Subcutaneous abdominal adipose tissue (tissue), 5 donors: ENCODE results near the gene PGM3.

ENCODE experiments used
- H3K27ac ChIP-seq: one replicate; pipeline ENCODE4 v1.7.0; 2013; ENCODE audit warnings: low read depth, mild to moderate bottlenecking, inconsistent platforms, low read length, moderate library complexity
- H3K27me3 ChIP-seq, 5 donors: one replicate each; pipeline ENCODE4 v1.7.0; 2013; ENCODE audit warnings: low read length in 5 of 5, inconsistent platforms in 1 of 5; ENCODE audit not compliant: control insufficient read depth in 5 of 5, insufficient read depth in 4 of 5
- H3K36me3 ChIP-seq, 5 donors: one replicate each; pipeline ENCODE4 v1.7.0; 2013; ENCODE audit warnings: low read length in 5 of 5; ENCODE audit not compliant: control insufficient read depth in 5 of 5, insufficient read depth in 5 of 5
- H3K4me1 ChIP-seq, 5 donors: one replicate each; pipeline ENCODE4 v1.7.0; 2013; ENCODE audit warnings: low read length in 5 of 5, mild to moderate bottlenecking in 3 of 5, moderate library complexity in 1 of 5; ENCODE audit not compliant: control insufficient read depth in 5 of 5, insufficient read depth in 5 of 5
- H3K4me3 ChIP-seq, 5 donors: one replicate each; pipeline ENCODE4 v1.7.0; 2013; ENCODE audit warnings: low read length in 5 of 5, low read depth in 1 of 5
- H3K9ac ChIP-seq, 5 donors: one replicate each; pipeline ENCODE4 v1.7.0; 2013; ENCODE audit warnings: low read length in 5 of 5, mild to moderate bottlenecking in 4 of 5, moderate library complexity in 3 of 5
- H3K9me3 ChIP-seq, 5 donors: one replicate each; pipeline ENCODE4 v1.7.0; 2013; ENCODE audit warnings: low read length in 5 of 5; ENCODE audit not compliant: control insufficient read depth in 5 of 5
- donor health status: healthy.
- donor health status: healthy.
- donor health status: healthy.
- donor health status: healthy.
- donor health status: healthy.

PGM3 gene

DNA sequence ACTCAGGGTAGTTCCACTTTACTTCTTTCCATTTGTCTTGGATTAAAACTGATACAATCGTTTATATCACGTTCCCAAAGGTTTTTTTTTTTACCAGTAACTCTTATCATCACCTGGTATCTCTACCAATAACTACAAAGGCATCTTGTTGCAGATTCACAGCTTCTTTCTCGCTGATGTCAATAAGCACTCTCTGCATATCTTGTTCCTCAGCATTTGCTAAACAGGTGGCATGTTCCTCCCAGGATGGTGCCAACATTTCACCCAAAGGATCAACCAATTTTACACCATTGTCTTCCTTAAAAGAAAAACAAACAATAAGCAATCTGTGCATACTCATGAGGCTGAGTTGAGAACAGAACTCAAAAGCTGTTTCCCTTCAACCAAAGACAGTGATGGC lies 4.6 kb downstream of the PGM3 start:
- Histone ChIP-seq H3K9ac (no peak overlapping the region), H3K9me3 (no peaks in the 10 kb centered on the region), H3K27ac (no peak overlapping the region), H3K4me3 (no peak overlapping the region), H3K36me3 (peaks cover 19 to 31% (median 23%) of the 10 kb centered on the region in 5 donors), H3K27me3 (no peaks in the 10 kb centered on the region), H3K4me1 (peaks cover 0 to 30% (median 16%) of the 10 kb centered on the region in 5 donors)

DNA sequence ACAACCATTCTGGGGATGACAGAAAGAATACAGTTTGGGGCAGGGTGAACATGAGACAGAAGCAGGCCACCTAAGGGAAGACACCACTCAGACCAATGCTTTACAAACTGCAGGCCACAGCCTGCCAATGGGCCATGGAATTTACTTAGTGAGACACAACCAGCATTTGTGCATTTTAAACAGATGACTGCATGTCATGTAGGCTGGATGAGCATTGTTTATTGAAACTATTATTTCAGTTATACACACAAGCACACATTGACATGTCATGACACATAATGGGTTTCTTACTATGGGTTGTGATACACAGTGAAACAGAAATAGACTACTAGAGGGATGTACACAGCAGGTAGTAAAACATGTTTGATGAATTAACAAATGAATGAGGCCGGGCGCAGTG lies 8.0 kb downstream of the PGM3 start:
- H3K36me3 ChIP-seq = peaks cover 44 to 57% (median 46%) of the 10 kb centered on the region in 5 donors
- peaks cover 0 to 8% (median 0%) of the 10 kb centered on the region in 5 donors for H3K4me1 ChIP-seq
- no peaks in the 10 kb centered on the region for H3K9me3 ChIP-seq
- H3K9ac ChIP-seq = no peak overlapping the region
- no peak overlapping the region for H3K4me3 ChIP-seq
- H3K27ac ChIP-seq = peak overlapping the region; percentile 76
- H3K27me3 ChIP-seq = no peaks in the 10 kb centered on the region

DNA sequence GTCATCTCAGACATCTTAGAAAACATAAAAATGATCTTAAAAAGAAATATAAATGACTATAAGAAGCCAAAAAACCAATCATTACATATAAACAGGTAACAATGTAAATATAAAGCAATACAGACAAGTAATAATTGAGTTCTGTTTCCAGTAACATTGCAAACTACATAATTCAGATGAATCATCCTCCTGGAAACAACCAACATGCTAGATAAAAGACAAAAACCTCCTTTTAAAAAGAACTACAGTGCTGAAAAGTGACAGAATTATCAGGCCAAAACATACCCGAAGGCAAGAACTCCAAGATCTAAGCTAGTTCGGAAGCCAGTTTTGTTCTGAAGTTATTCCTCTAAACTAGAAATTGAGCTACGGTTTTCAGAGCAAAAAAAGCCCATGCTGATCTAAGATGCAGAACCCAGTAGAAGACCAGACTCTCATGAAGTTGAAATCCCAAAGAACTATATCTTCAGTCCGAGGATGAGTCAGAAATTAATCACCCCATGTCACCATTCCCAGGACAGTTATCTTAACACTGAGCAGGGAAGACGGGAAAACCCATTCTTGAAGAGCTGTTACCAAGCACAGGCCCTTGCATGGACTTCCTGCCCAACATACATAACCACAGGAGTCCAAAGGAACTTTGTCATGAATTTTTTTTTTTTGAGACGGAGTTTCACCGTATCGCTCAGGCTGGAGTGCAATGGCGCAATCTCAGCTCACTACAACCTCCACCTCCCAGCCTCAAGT lies 9.8 kb downstream of the PGM3 start:
- H3K4me1 ChIP-seq = peaks cover 0 to 4% (median 0%) of the 10 kb centered on the region in 5 donors
- peaks cover 49 to 60% (median 52%) of the 10 kb centered on the region in 5 donors for H3K36me3 ChIP-seq
- H3K27ac ChIP-seq = peak overlapping the region; percentile 76
- no peak overlapping the region for H3K9ac ChIP-seq
- no peak overlapping the region for H3K4me3 ChIP-seq
- H3K9me3 ChIP-seq = no peaks in the 10 kb centered on the region
- no peaks in the 10 kb centered on the region for H3K27me3 ChIP-seq

DNA sequence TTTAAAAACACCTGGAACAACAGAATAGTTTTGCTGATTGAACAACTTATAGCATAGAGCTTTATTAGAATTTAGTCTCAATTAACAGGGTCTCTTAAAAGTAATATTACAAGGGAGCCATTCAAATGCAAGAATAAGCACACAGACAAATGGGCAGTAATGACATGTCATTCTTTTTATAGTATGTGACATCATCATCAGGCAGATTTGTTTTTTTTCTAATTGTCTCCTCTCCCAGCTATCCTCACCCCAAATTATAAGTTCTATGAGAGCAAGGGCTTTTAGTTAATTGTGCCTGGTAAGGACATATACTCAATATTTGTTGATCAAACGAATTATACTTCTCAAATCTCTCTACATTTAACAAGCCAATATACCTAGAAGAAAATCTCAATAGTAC lies 11.0 kb downstream of the PGM3 start:
- H3K36me3 ChIP-seq = peaks cover 56 to 69% (median 59%) of the 10 kb centered on the region in 5 donors
- H3K9ac ChIP-seq = no peak overlapping the region
- peak overlapping the region; percentile 76 for H3K27ac ChIP-seq
- H3K27me3 ChIP-seq = no peaks in the 10 kb centered on the region
- peaks cover 0 to 1% (median 0%) of the 10 kb centered on the region in 5 donors for H3K4me1 ChIP-seq
- H3K9me3 ChIP-seq = no peaks in the 10 kb centered on the region
- no peak overlapping the region for H3K4me3 ChIP-seq

DNA sequence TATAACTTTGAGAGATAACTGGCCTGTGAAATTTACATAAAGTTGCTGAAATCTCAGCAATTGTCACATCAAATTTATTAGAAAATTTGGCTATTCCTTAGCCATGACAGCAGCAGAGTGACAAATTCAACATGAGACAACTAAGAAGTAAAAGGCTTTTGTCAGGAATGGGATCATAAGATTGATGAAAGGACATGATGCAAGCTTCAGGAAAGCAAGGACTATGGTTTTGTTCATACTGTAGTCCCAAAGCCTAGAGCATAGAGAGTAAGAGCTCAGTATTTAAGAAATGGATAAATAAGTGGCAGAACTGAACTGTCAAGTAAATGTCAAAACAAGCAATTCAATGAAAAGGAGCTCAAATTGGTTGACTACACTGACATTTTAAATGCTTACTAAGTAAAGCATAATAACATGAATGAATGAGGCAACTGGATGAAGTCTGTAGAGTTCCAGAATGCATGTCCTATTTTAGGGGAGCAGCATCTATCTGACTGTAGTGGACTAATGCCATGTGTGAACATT lies 12.6 kb downstream of the PGM3 start:
- H3K4me3 ChIP-seq = no peak overlapping the region
- H3K9me3 ChIP-seq = no peaks in the 10 kb centered on the region
- H3K27me3 ChIP-seq = no peaks in the 10 kb centered on the region
- no peaks in the 10 kb centered on the region for H3K4me1 ChIP-seq
- H3K36me3 ChIP-seq = peaks cover 53 to 75% (median 69%) of the 10 kb centered on the region in 5 donors
- H3K9ac ChIP-seq = no peak overlapping the region
- H3K27ac ChIP-seq = no peak overlapping the region

DNA sequence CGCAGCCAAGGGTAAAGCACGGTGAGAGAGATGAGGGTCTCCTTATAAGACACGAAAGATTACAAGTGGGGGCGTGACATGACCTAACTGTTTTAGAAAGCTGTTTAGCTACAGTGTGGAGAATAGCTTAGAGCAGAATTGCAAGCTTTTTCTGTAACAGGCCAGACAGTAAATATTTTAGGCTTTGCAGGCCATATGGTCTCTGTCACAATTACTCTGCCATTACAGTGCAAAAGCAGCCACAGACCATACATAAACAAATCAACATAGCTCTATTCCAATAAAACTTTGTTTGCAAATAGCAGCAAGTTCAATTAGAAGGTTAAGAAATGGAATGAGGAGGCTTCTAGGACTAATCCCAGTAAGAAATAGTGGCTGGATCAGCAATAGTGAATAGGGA lies 16.8 kb downstream of the PGM3 start:
- Histone ChIP-seq H3K4me3 (no peak overlapping the region), H3K9ac (peak overlapping the region in 1 of 5 donors; percentile 62), H3K9me3 (no peaks in the 10 kb centered on the region), H3K4me1 (no peaks in the 10 kb centered on the region), H3K27me3 (no peaks in the 10 kb centered on the region), H3K27ac (no peak overlapping the region), H3K36me3 (peaks cover 62 to 89% (median 76%) of the 10 kb centered on the region in 5 donors)

DNA sequence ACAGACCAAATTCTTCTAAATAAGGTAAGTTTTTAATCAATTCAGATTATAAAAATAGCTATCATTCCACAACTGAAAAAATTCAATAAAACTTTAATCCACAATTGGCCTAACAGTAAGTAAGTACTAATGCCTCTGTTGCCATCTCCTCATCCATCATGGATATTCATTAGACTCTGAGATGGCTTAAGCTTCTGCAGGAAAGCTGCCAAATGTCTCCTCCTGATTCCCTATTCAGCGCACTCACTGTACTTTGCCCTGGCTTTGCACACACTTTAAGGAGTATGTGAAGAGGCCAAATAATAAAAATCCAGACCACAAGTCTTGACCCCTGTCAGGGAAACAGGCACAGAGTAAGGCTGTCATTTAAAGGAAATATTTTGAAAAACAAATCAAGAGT lies 23.6 kb downstream of the PGM3 start:
- peaks cover 74 to 93% (median 84%) of the 10 kb centered on the region in 5 donors for H3K36me3 ChIP-seq
- H3K27ac ChIP-seq = no peak overlapping the region
- no peaks in the 10 kb centered on the region for H3K9me3 ChIP-seq
- no peak overlapping the region for H3K9ac ChIP-seq
- no peak overlapping the region for H3K4me3 ChIP-seq
- H3K4me1 ChIP-seq = no peaks in the 10 kb centered on the region
- no peaks in the 10 kb centered on the region for H3K27me3 ChIP-seq

DNA sequence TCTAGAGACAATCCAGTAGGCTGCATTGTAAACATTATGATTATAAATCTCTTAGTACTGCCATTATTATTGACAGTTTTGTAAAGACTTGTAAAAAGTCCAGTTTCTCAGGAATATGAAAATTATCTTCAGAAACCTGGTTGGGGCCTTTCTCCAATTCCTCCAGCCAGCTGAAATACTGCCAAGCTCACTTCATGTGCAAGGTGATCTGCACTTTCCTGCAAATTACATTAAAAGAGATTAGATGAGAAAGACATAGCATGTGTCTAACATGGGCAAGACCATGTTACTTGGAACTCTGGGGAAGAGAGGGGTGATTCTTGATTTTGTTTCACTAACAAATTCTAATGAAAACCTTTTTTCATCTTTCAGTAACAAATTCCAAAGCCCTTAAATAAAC lies 24.0 kb downstream of the PGM3 start:
- H3K36me3 ChIP-seq = peaks cover 75 to 93% (median 81%) of the 10 kb centered on the region in 5 donors
- no peaks in the 10 kb centered on the region for H3K27me3 ChIP-seq
- H3K9me3 ChIP-seq = no peaks in the 10 kb centered on the region
- H3K4me1 ChIP-seq = no peaks in the 10 kb centered on the region
- no peak overlapping the region for H3K9ac ChIP-seq
- no peak overlapping the region for H3K4me3 ChIP-seq
- H3K27ac ChIP-seq = no peak overlapping the region

DNA sequence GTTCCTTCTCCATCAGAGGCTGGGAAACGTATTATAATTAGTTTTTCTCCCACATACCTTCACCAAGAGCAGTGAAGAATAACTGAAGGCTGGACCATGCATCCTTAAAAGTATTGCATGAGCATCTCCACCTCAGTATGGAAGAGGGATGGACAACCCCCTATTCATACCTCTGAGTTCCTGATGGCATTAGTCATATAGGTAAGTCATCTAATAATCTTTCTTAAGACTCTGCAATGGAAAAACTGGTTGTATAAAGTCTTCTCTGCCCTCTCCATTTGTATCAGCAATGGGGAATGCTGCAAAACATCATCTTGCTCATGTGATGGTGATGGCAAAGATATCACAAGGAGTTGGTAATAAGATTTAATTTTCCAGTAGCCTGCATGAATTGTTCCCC lies 24.5 kb downstream of the PGM3 start:
- H3K4me3 ChIP-seq = no peak overlapping the region
- peaks cover 75 to 88% (median 76%) of the 10 kb centered on the region in 5 donors for H3K36me3 ChIP-seq
- H3K4me1 ChIP-seq = no peaks in the 10 kb centered on the region
- H3K27ac ChIP-seq = no peak overlapping the region
- H3K27me3 ChIP-seq = no peaks in the 10 kb centered on the region
- no peak overlapping the region for H3K9ac ChIP-seq
- no peaks in the 10 kb centered on the region for H3K9me3 ChIP-seq

DNA sequence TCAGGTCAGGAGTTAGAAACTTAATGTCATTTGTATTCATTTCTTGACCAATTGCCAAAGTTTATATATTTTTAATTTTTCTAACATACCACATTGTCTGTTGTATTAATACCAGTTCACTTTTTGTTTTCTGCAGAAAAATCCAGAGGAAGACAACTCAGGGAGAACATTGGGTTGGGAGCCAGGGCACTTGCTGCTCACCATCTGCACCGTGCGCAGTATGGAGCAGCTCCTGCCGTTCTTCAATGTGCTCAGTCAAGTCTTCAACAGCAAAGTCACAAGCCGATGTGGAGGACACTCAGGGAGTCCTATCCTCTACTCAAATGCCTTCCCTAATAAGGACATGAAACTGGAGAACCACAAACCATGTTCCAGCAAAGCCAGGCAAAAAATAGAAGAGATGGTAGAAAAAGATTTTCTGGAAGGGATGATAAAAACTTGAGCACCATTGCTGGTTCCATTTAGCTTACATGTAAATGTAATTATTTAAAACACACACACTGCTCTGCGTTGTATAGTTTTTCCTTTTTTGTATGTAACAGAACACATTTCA lies 25.3 kb downstream of the PGM3 start:
- Histone ChIP-seq H3K27ac (no peak overlapping the region), H3K4me3 (no peak overlapping the region), H3K9ac (no peak overlapping the region), H3K36me3 (peaks cover 68 to 85% (median 73%) of the 10 kb centered on the region in 5 donors), H3K27me3 (no peaks in the 10 kb centered on the region), H3K4me1 (no peaks in the 10 kb centered on the region), H3K9me3 (no peaks in the 10 kb centered on the region)
